T-helper 1 cell treated with Interleukin-12 subunit alpha and Interleukin-12 subunit beta and Interleukin-4 antibody, amounts not matched to agents 30 μg/mL and 1 μg/mL, for 36 hours (primary cell): ENCODE measurements around the gene OPRL1.
"Not testable (repeated sequence)": the region's sequence is repeated elsewhere in the genome, so short reads cannot be mapped to it uniquely, and the experiment has no call there.

ENCODE experiments used
- H3K27ac Mint-ChIP-seq: one replicate; pipeline ENCODE4 v1.8.0; 2021; ENCODE audit warnings: mild to moderate bottlenecking, mixed read lengths
- H3K27me3 Mint-ChIP-seq: one replicate; pipeline ENCODE4 v1.8.0; 2021; ENCODE audit warnings: low read depth, mixed read lengths
- H3K36me3 Mint-ChIP-seq: one replicate; pipeline ENCODE4 v1.8.0; 2021; ENCODE audit warnings: low read depth, mixed read lengths
- H3K4me1 Mint-ChIP-seq: one replicate; pipeline ENCODE4 v1.8.0; 2021; ENCODE audit warnings: low read depth, mixed read lengths
- H3K4me3 Mint-ChIP-seq: one replicate; pipeline ENCODE4 v1.8.0; 2021; ENCODE audit warnings: mild to moderate bottlenecking, moderate library complexity, mixed read lengths
- H3K9me3 Mint-ChIP-seq: one replicate; pipeline ENCODE4 v1.8.0; 2021; ENCODE audit warnings: mixed read lengths

OPRL1 gene

GRCh38 chr20:64112691-64113443 is 33.0 kb downstream of the OPRL1 start:
- Mint-ChIP-seq H3K27ac (no peak overlapping the region), H3K4me3 (no peak overlapping the region), H3K9me3 (no peaks in the 10 kb centered on the region), H3K36me3 (no peaks in the 10 kb centered on the region), H3K27me3 (no peaks in the 10 kb centered on the region), H3K4me1 (no peaks in the 10 kb centered on the region)

- H3K4me1 Mint-ChIP-seq: no peaks in the 10 kb centered on the region
- no peak overlapping the region for H3K4me3 Mint-ChIP-seq
- H3K27me3 Mint-ChIP-seq: no peaks in the 10 kb centered on the region
- no peaks in the 10 kb centered on the region for H3K9me3 Mint-ChIP-seq
- H3K36me3 Mint-ChIP-seq: no peaks in the 10 kb centered on the region
- H3K27ac Mint-ChIP-seq: no peak overlapping the region
Observed at GRCh38 chr20:64113444-64113775, 33.5 kb downstream of the OPRL1 start.

GRCh38 chr20:64113796-64114355 is 34.0 kb downstream of the OPRL1 start:
- H3K4me3 Mint-ChIP-seq: no peak overlapping the region
- H3K9me3 Mint-ChIP-seq: no peaks in the 10 kb centered on the region
- no peaks in the 10 kb centered on the region for H3K4me1 Mint-ChIP-seq
- no peaks in the 10 kb centered on the region for H3K36me3 Mint-ChIP-seq
- no peak overlapping the region for H3K27ac Mint-ChIP-seq
- no peaks in the 10 kb centered on the region for H3K27me3 Mint-ChIP-seq

GRCh38 chr20:64114356-64114971 is 34.6 kb downstream of the OPRL1 start:
- no peaks in the 10 kb centered on the region for H3K27me3 Mint-ChIP-seq
- H3K4me3 Mint-ChIP-seq: no peak overlapping the region
- no peak overlapping the region for H3K27ac Mint-ChIP-seq
- H3K9me3 Mint-ChIP-seq: no peaks in the 10 kb centered on the region
- H3K36me3 Mint-ChIP-seq: no peaks in the 10 kb centered on the region
- H3K4me1 Mint-ChIP-seq: no peaks in the 10 kb centered on the region

- Mint-ChIP-seq H3K27me3 (no peaks in the 10 kb centered on the region), H3K36me3 (no peaks in the 10 kb centered on the region), H3K9me3 (no peaks in the 10 kb centered on the region), H3K4me1 (peaks cover 7% of the 10 kb centered on the region), H3K27ac (no peak overlapping the region), H3K4me3 (no peak overlapping the region)
Observed at GRCh38 chr20:64115171-64115911, 35.5 kb downstream of the OPRL1 start.

GRCh38 chr20:64116016-64116415 is 36.1 kb downstream of the OPRL1 start:
- no peak overlapping the region for H3K27ac Mint-ChIP-seq
- H3K36me3 Mint-ChIP-seq: no peaks in the 10 kb centered on the region
- no peaks in the 10 kb centered on the region for H3K27me3 Mint-ChIP-seq
- H3K4me1 Mint-ChIP-seq: peaks cover 9% of the 10 kb centered on the region
- H3K9me3 Mint-ChIP-seq: no peaks in the 10 kb centered on the region
- no peak overlapping the region for H3K4me3 Mint-ChIP-seq

- Mint-ChIP-seq H3K27me3 (peaks cover 6% of the 10 kb centered on the region), H3K27ac (no peak overlapping the region), H3K4me1 (peaks cover 9% of the 10 kb centered on the region), H3K4me3 (no peak overlapping the region), H3K36me3 (no peaks in the 10 kb centered on the region), H3K9me3 (no peaks in the 10 kb centered on the region)
Observed at GRCh38 chr20:64116541-64117431, 36.9 kb downstream of the OPRL1 start.

GRCh38 chr20:64117432-64117777 is 37.5 kb downstream of the OPRL1 start:
- H3K9me3 Mint-ChIP-seq, H3K36me3 Mint-ChIP-seq, H3K27ac Mint-ChIP-seq, H3K4me1 Mint-ChIP-seq, H3K27me3 Mint-ChIP-seq, H3K4me3 Mint-ChIP-seq: not testable (repeated sequence)

- H3K4me3 Mint-ChIP-seq: no peak overlapping the region
- H3K4me1 Mint-ChIP-seq: peaks cover 9% of the 10 kb centered on the region
- peaks cover 14% of the 10 kb centered on the region for H3K27me3 Mint-ChIP-seq
- no peaks in the 10 kb centered on the region for H3K9me3 Mint-ChIP-seq
- H3K36me3 Mint-ChIP-seq: no peaks in the 10 kb centered on the region
- H3K27ac Mint-ChIP-seq: no peak overlapping the region
Observed at GRCh38 chr20:64119301-64119680, 39.4 kb downstream of the OPRL1 start.

- peak overlapping the region; percentile 8 for H3K4me3 Mint-ChIP-seq
- peaks cover 14% of the 10 kb centered on the region for H3K27me3 Mint-ChIP-seq
- no peak overlapping the region for H3K27ac Mint-ChIP-seq
- H3K9me3 Mint-ChIP-seq: no peaks in the 10 kb centered on the region
- no peaks in the 10 kb centered on the region for H3K36me3 Mint-ChIP-seq
- peaks cover 9% of the 10 kb centered on the region for H3K4me1 Mint-ChIP-seq
Observed at GRCh38 chr20:64119681-64120341, 39.9 kb downstream of the OPRL1 start.

GRCh38 chr20:64121586-64121985 is 41.7 kb downstream of the OPRL1 start:
- H3K27me3 Mint-ChIP-seq: peaks cover 18% of the 10 kb centered on the region
- no peaks in the 10 kb centered on the region for H3K9me3 Mint-ChIP-seq
- no peaks in the 10 kb centered on the region for H3K36me3 Mint-ChIP-seq
- H3K4me1 Mint-ChIP-seq: peaks cover 9% of the 10 kb centered on the region
- no peak overlapping the region for H3K27ac Mint-ChIP-seq
- H3K4me3 Mint-ChIP-seq: no peak overlapping the region

GRCh38 chr20:64122927-64123326 is 43.0 kb downstream of the OPRL1 start:
- H3K36me3 Mint-ChIP-seq, H3K27ac Mint-ChIP-seq, H3K4me1 Mint-ChIP-seq, H3K9me3 Mint-ChIP-seq, H3K4me3 Mint-ChIP-seq: not testable (repeated sequence)
- H3K27me3 Mint-ChIP-seq: peaks cover 18% of the 10 kb centered on the region

GRCh38 chr20:64123517-64123916 is 43.6 kb downstream of the OPRL1 start:
- peaks cover 22% of the 10 kb centered on the region for H3K27me3 Mint-ChIP-seq
- H3K27ac Mint-ChIP-seq, H3K9me3 Mint-ChIP-seq, H3K4me3 Mint-ChIP-seq, H3K4me1 Mint-ChIP-seq, H3K36me3 Mint-ChIP-seq: not testable (repeated sequence)
